Stimulated activated CD8-positive, alpha-beta memory T cell treated with anti-CD3 and anti-CD28 coated beads, Interleukin-4, amount 100 ng/mL, for 48 hours (primary cell): ENCODE measurements around the gene RTN4.

ENCODE experiments used
- DNase-seq: peaks from one replicate; pipeline ENCODE4 v3.0.0-alpha.2; 2020

Gene RTN4

DNA sequence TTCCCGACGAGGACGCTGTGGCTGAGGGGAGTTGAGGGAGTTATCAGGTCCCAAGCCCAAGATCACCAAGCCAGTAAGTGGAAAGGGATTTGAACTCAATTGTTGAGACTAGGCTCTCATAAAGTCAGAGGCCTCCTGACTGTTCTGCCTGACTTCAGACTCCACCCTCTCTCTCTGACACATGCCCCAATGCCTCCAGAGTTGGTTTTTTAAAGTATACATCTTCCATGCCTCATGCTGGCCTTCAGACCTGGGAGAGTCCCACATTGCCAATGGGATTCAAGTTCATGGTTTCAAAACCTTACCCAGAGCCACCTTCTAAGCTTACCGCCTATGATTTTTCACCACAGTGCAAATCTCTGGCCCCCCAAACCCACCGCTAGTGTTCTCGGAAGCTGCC lies 100.8 kb downstream of the RTN4 start:
- no peak for DNase-seq

DNA sequence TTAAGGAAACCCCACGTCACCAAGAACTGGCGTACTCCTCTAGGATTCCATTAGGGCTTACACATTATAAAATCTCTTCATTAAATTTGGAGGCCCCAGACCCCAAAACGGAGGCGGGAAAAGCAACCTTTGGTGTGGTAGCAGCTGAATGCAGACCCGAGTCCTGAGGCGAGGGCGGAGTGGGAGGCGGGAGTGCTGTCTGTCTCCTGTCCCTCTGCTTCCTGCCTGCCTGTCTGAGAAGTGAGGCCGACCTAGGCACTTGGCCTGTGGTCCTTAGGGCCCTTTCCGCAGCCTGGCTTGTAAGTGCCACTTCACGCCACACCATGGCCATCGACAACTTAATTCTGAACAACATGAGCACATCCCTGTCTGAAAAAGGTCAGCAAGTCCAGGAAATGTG lies 102.1 kb downstream of the RTN4 start:
- DNase-seq = no peak

DNA sequence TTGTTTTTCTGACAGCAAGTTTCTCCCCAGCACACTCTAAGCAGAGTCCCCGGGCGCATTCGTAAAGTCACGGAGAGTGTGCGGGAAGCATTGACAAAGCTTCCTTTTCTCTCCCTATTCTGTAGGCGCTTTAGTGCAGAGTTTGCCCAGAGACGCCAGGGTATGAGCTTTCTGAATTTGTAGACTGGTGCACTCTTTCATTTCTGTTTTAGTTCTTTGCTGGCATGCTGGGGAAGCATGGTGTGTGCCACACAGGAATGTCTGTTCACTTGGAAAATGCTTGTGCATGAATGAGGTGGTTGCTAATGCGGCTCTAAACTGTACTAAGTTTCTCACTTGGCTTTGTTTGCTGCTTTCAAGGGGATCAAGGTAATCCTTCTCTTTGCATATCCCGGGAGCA lies 102.6 kb downstream of the RTN4 start:
- DNase-seq = no peak

- no peak for DNase-seq
Observed at GRCh38 chr2:54947136-54947535, 103.1 kb downstream of the RTN4 start.

DNA sequence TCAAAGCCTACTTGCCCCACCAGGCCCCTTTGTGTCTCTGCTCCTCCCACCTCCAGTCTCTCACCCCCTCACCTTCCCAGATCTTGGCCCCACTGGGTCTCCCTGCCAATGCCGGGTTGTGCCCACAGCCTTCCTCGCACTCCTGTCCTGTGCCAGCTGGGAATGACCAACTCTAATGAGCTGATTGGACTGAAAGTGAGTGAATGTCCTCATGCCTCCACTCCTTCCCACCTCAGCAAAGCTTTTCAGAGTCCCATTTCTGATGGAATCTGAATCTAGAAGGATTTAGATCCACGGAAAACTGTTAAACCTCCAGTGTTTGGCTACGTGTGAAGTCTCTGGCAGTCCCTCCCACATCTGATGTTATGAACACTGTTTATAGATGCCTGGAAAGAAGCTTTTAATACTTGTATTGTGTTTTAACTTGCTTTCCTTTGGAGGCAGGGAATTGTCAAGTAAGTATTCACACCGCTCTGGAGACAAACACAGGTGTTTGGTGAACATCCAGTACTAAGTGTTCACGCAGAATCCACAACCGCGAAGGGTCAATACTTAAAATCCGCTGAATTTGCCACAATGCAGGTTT lies 103.9 kb downstream of the RTN4 start:
- no peak for DNase-seq

GRCh38 chr2:54945391-54946219 lies 104.6 kb downstream of the RTN4 start:
- DNase-seq = peak; percentile 47

GRCh38 chr2:54944724-54945326 lies 105.4 kb downstream of the RTN4 start:
- no peak for DNase-seq

- peak; percentile 37 for DNase-seq
Observed at GRCh38 chr2:54942373-54942772, 107.9 kb downstream of the RTN4 start.

- no peak for DNase-seq
Observed at GRCh38 chr2:54941248-54941984, 108.8 kb downstream of the RTN4 start.

GRCh38 chr2:54940723-54941122 lies 109.5 kb downstream of the RTN4 start:
- no peak for DNase-seq

- no peak for DNase-seq
Observed at GRCh38 chr2:54939446-54940118, 110.7 kb downstream of the RTN4 start.

DNA sequence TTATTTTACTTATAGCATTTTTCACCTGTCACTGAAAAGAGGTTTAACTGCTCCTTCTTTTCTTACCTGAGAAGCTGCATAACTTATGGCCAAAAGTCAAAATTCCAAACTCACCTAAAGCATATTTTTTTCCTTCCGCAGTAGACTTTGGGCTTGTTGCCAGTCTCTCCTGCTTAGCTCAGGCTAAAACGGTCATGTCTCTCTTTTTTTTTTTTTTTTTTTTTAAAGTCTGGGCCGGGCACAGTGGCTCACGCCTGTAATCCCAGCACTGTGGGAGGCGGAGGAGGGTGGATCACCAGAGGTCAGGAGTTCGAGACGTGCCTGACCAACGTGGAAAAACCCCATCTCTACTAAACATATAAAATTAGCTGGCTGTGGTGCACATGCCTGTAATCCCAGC lies 113.5 kb downstream of the RTN4 start:
- DNase-seq = no peak

- no peak for DNase-seq
Observed at GRCh38 chr2:54935389-54935788, 114.9 kb downstream of the RTN4 start.

DNA sequence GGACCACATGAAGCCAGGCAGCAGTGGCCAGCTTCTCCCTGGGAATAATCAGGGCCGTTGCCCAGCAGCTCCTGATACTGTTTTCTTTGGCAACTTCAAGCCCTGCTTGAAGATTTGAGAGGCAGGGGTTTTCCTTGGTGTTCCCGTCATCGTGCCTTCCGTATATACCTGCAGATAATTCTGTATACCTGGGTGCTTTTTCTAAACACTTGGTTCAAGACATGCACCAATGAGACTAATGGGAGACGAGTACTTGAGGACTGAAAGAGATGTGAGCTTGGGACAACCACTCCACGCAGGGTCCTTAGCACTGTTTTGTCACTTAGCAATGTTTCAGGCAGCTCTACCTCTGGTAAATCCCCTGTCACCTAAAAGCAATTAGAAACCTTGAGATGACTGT lies 118.8 kb downstream of the RTN4 start:
- no peak for DNase-seq

DNA sequence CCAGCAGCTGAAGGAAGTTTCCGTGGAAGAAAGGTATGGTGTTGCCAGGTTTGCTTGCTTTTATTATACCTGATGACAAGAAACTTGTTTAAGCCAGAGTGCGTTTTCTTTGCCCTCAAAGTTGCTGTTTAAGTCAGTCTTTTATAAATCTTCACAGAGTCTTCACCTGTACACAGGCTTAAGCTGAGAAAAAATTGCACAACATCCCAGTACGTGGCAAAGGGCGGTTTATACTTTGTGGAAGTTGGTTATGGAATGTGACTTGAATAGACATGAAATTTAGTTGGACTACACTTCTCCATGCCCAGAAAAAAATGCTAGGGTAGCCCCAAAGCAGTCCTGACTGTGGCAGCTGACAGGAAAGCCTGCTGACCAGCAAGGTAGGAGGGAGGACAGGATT lies 121.5 kb downstream of the RTN4 start:
- no peak for DNase-seq

- no peak for DNase-seq
Observed at GRCh38 chr2:54927751-54928615, 122.3 kb downstream of the RTN4 start.

DNA sequence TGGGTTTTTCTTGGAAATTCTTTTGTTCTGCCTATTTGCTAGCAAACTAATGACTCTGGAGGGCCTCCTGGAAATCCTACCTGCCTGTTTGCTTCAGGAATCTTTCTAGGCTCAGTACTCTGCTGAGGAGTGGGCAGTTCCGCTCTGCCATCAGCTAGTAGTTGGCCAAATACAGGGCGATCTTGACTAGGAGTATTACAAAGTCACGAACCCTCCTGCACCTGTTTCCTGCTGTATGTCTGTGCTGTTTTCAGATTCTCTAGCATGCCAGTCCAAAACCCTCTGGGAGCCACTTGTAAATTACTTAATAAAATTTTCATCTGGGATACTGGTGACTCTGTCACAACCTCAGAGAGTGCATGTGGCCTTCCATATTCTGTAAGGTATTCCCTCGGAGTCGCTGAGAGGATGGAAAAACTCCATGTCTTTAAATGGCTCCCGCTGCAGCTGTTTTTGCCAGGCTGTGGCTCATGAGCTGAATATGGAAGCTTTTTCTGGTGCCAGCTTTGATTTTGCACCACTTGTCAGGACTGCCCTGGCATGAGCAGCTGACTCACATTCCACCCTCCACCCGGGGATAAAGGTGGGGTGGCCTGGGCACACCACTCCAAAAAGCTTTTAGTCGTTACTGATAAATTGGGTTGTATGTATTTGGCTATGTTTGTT lies 123.0 kb downstream of the RTN4 start:
- no peak for DNase-seq

DNA sequence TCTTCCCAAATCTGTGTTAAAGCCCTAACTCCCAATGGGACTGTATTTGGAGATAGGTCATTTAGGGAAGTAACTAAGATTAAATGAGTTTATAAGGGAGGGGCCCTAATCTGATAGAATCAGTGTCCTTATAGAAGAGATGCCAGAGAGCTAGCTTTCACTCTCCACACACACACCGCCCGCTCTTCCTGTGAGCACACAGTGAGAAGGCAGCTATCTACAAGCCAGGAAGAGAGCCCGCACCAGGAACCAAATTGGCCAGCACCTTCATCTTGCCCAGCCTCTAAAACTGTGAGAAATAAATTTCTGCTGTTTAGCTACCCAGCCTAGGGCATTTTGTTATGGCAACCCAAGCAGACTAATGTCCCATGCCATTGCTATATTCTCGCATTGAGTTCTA lies 125.2 kb downstream of the RTN4 start:
- DNase-seq = no peak

GRCh38 chr2:54924121-54924520 lies 126.1 kb downstream of the RTN4 start:
- no peak for DNase-seq
